Measurements from ENCODE around the gene ZPLD1.

Gene ZPLD1

DNA sequence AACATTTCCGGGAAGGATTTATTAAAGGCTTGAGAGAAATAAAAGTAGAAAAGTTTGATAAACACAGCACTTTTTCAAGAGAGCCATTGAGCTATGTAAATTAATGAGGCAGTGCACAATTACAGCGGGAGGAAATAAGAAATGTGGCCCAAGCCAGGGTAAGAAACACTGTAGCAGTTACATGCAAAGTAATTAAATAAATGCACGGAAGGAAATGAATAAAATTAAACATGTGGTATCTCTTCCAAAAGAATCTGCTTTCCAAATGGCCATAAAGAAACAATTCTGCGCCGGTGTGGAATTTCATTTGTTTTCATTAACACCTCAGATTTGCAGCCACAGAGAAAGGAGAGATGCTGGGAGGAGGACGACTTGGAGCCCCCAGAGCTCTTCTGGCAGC lies 35.3 kb downstream of the ZPLD1 start:
- no peak for DNase-seq (ENCODE audit: low spot score)

DNA sequence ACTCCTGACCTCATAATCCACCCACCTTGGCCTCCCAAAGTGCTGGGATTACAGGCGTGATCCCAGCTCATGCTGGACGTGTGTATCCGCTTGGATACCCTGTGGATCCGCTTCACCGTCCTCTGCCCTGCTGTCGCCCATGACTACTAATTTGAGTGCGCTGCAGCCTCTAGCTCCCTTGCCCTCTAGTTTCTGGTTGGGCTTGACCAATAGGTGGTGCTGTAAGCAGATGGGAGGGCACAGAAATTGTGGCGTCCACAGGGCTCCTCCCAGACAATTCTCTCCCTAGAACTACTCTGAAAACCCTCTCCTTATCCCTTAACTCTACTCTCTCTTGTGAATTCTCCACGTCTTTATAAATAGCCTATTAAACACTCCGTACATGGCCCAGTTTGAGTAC lies 36.2 kb downstream of the ZPLD1 start:
- DNase-seq (ENCODE audit: low spot score): no peak

DNA sequence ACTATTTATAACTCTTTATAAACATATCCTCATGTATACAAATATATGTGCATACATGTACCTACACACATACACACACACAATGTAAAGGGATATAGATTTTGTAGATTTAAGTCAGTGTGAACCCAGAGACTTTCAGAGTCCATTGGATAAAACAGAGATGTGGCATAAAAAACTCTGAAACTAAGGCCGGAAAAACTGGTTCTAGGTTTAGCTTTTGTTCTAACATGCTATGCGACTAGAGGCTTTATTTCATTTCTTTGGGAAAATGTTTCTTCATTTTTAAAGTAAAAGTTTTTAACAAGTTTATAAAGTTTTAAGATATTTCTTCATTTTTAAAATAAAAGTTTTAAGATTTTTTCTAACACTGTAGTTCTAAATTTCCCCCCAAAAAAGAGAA lies 36.7 kb downstream of the ZPLD1 start:
- DNase-seq (ENCODE audit: low spot score): no peak

DNA sequence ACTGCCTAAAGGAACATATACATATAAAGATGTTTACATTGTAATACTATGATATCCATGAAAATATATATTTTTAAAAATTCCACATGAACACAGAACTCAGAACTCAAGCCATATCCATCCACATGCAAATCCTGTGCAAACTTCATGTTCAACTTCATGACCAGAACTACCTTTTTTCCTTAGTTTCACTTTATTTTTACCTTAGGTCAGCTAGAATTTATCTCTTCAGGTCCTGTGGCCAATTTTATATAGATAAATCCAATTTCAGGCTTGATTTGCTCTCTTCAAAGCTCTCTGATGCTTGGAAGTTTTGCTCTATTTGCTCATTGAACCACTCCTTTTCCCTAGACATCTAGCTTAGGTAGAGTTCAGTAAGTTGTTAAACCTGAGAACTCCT lies 38.8 kb downstream of the ZPLD1 start:
- DNase-seq (ENCODE audit: low spot score): no peak

DNA sequence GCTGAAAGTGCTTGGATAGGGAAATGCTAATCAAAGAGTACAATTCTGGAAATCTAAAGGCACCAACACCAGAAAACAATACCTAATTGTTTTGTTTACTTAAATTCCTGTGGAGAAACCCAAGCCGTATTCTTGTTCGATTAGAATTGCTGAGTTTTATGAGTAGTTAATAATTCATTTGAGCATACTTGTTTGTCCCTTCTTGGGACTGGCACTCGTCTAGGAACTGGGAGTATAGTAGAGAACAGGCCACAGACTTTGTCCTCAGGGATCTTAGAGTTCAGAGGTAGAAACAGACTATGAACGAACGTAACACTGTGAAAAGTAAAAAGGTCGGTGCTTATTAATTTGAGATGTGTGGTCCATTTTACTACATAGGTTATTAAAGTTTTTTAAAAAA lies 39.4 kb downstream of the ZPLD1 start:
- DNase-seq (ENCODE audit: low spot score): no peak

DNA sequence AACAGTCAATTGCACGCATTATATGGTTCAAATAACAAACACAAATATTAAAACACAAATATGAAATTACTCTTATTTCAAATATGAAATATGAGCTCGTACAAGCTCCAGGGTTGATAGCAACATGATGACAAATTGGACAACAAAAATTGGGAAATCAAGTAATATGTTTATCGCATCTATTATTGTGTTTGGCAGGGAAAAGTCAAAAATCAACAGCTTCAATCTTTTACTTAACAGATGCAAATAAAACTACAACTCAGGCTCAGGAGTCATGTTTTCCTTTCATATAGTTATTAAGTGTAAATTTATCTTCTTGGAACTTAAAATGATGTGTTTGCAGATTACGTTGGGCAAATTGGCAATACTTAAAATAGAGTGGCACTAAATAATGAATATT lies 41.4 kb downstream of the ZPLD1 start:
- no peak for DNase-seq (ENCODE audit: low spot score)

DNA sequence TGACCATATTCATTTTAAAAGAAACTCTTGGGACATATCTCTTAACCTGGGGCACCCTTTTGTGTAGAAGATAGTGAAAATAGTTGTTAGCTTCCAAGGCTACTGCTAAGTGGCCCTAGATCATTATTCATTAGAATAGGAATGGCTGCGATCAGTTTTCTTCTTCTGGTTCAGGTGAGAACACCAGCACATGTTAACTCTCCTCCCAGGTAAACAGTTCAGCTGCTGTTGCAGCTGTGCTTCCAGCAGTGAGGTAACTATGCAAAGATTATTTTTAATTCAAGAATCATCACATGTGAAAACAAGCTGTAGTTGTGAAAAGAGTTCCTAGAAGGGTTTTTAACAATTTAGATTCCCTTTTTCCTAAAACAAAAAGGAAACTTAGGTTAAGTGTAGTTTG lies 43.3 kb downstream of the ZPLD1 start:
- DNase-seq (ENCODE audit: low spot score): no peak

DNA sequence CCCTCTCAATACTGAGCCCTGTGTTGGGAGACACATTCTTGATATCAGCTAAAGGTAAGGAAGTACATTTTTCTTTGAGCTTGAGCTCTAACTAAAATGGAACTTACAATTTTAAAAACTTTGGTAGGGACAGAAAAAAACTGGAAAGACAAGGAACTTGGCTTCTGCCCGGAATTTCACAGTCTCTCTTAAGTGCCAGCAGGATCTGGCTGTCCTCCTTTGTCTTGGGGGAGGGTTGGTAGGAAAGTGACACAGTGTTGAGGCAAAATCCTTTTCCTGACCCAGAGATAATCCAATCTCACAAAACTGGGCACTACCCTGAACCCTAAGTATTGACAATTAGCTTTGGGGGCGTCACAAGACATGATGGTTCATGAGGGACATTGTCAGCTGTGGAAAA lies 45.3 kb downstream of the ZPLD1 start:
- DNase-seq (ENCODE audit: low spot score): no peak

DNA sequence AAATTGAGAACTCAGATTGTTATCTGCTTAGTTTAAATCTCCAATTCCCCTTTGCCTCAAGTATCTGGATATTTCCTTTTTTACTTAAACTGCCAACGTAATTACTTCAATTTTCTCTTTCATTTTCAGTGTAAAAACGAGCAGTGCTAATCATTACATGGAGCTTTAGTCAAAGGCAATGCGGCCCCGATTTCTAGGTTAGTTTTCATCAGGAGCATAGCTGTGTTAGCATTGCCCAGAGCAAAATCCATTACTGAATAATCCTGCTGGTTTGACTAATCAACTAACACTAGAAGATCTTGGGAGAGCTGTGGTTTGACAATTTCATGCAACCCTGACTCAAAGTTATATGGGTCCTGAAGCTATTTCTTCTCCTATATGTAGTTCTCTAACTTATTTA lies 46.2 kb downstream of the ZPLD1 start:
- DNase-seq (ENCODE audit: low spot score): no peak

DNA sequence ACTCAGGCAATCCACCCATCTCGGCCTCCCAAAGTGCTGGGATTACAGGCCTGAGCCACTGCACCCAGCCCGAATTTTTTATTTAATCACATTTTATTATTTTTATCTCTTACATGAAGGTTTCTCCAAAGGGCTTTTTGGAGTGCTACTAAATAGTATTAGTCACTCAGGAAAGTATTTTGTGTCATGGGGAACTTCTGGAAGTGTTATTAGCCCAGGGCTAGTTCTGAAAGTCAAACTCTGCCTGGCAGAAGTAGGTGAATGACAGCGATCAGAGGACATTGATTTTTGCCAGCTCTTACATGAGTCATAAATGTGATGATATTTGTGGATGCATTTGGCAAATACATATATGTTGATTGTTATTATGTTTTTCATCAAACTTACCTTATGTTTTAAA lies 48.7 kb downstream of the ZPLD1 start:
- no peak for DNase-seq (ENCODE audit: low spot score)

DNA sequence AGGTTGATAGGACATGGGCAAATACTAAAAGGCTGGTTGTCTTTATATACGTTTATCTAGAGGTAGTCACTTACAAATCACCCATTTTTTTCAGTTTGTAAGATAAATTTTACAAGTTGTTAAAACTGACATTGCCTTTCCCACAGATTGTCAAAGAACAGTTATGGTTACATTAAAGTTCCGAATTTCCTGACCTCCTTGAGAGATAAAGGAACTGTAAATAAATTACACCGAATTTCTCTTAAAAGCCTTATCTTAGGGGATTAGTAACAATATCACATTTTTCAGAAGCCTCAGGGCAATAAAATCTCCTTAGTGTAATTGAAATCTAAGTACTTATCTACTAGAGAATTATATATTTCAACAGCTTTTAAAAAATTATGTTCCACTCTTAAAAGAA lies 49.5 kb downstream of the ZPLD1 start:
- no peak for DNase-seq (ENCODE audit: low spot score)

DNA sequence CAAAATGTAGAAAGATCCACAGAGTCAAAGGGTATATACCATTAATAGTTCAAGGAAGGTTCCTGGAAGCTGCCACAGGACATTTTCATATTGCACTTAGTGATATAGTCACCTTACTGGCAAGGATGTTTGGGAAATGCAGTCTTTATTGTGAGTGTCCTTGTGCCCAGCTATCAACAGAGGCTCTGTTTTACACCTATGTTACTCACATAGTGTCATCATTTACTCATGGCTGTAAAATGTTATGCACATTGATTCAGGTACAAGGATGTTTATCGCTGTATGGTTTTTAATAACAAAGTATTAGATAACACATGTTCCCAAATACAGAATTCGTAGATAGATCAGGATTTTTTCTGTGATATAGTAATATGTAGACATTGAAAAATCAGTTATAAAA lies 50.9 kb downstream of the ZPLD1 start:
- no peak for DNase-seq (ENCODE audit: low spot score)

DNA sequence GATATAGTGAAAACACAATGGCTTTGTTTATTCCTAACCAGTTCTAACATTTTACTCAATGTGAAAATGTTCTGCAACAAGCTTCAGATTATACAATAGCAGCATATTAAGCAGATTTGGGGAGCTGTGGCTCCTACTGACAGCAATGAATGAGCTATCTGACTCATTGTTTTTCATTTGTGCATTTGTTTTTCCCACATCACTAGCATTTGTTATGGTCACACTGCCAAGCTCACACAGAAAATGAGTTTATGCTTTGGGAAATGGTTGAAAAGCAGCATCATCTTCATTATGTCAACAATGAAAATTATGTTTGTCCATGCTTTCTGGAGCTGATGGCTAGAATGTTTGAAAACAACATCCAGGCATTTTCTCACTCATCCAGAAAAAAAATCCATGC lies 53.5 kb downstream of the ZPLD1 start:
- DNase-seq (ENCODE audit: low spot score): no peak

DNA sequence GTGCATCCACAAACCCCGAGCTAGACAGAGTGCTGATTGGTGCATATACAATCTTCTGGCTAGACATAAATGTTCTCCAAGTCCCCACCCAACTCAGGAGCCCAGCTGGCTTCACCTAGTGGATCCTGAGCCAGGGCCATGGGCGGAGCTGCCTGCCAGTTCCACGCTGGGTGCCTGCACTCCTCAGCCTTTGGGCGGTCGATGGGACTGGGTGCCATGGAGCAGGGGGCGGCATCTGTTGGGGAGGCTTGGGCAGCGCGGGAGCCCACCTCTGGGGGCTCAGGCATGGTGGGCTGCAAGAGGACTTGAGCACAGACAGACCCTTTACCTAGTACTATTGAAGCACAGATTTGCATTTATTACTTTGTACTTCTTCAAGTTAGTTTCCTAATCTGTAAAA lies 57.5 kb downstream of the ZPLD1 start:
- DNase-seq (ENCODE audit: low spot score): no peak

DNA sequence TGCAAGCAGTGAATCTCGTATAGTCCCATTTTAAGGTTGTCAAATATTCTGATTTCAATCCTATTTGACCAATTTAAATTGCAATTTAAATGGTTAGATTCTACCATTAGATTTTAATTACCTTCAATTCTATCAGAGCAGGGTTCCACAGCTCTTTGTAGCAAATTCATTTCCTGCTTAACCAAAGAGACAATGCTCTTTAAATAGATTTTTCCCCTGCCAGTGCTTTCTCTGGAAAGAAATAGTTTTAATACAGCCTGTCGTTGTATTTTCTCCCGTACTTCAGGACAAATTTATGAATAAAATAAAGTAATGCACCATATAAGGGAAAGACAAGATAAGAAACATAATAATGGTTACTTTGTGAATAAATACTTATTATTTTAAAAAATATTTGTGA lies 62.8 kb downstream of the ZPLD1 start:
- DNase-seq (ENCODE audit: low spot score): no peak

DNA sequence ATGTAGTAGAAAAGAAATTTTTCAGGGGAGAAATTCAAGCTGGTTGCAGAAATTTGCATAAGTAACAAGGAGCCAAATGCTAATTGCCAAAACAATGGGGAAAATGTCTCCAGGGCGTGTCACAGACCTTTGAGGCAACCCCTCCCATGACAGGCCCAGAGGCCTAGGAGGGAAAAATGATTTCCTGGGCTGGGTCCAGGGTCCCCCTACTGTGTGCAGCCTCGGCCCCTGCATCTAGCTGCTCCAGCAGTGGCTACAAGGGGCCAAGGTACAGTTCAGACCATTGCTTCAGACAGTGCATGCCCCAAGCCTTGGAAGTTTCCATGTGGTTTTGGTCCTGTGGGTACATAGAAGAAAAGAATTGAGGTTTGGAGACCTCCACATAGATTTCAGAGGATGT lies 70.7 kb downstream of the ZPLD1 start:
- DNase-seq (ENCODE audit: low spot score): no peak

DNA sequence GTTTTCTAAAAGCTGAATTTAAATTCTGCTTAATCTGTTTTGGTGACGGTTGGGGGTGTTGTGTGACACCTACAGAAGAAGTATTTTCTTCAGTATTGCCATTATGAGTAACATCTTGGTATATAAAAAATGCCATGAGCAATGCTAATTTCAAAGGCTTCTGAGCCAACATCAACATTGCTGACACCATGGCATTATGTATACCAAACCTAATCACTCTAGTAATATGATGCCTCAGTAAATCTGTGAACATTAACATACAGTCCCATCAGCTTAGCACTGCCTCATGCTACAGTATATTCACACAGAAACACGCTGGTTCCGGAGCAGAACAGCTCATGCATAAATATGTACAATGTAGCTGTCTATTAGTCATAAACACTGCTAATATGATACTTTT lies 75.8 kb downstream of the ZPLD1 start:
- no peak for DNase-seq (ENCODE audit: low spot score)

DNA sequence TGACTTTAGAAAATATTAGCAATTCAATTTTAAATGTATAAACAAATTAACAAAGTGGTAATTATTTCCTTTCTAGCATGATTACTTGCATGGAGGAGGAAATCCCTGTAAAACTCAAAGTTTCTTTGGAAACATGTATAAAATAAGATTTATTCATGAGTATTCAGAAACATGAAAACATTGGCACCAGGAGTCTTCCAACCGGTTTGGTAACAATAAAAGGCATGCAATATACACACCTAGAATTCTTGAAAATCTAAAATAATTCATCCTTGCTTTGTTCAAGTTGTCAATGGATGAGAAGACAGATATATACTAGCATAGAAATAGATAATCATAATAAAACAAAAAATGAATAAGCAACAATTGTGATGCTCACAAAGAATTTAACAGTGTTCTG lies 76.4 kb downstream of the ZPLD1 start:
- no peak for DNase-seq (ENCODE audit: low spot score)

DNA sequence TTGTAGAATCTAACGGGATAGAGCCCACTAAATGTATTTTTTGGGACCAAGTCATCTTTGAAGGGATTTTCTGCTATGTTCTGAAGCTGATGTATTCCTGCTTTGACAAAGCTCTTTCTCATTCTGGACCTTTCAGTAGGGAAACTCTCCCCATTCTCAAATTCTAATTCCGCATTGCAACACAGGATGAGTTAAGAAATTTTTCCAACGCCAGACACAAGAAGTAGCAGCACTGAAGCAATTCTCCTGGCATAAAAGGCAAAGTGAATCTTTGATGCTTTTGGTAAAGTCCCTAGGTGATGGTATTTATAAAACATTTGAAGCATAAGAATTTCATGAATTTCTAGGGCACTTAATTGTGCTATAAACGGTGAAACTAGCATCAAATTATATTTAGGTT lies 76.8 kb downstream of the ZPLD1 start:
- no peak for DNase-seq (ENCODE audit: low spot score)

DNA sequence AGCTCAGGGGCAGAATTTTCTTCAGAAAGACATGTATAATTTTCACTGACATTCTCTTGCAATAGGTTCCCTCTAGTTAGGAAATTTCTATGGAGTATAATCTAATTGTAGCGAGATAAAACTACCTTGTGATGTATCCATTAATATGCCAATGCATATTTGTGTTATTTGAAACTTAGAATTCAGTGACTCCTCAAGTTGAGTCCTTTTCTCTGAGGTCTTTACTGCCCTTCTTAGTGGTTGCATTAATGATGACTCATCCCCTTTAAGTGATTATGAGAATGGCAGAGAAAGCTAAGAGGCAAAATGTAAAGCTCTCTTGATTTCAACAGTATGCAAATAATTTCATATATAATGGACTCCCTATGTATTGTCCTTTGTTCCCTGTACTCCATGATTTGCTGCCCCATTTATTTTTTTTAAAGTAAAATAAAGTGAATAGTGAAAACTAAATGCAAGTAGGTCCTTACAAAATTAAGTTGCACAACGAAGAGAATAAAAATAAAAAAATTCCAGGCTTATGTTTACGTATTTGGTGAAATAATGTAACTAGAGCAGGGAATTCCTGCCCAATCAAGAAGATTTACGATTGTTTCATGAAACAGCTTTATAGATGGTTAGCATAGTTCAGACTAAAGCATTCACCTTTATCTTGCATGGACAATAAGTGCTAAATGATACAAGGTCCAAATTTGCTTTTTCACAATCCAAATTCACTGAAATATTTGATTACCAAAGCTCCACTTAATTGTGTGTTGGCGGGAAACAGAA lies 78.1 kb downstream of the ZPLD1 start:
- no peak for DNase-seq (ENCODE audit: low spot score)

DNA sequence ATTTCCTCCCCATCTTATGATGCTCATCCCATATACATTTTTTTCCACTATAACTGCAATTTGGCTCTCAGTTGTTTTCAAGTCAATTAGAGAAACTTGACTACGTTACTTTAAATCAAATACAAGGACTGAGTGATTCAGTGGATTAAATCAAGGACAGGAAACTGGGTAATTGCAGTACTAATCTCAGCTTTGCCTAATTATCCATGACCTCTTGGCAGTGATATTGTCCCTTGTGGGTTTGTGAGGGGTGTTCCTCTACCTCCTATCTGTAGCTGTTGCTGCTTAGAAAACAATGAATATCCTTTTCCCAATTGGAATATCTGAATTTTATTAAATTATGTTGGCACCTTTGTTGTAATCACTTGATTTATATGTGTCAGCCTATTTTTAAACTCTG lies 79.4 kb downstream of the ZPLD1 start:
- no peak for DNase-seq (ENCODE audit: low spot score)

DNA sequence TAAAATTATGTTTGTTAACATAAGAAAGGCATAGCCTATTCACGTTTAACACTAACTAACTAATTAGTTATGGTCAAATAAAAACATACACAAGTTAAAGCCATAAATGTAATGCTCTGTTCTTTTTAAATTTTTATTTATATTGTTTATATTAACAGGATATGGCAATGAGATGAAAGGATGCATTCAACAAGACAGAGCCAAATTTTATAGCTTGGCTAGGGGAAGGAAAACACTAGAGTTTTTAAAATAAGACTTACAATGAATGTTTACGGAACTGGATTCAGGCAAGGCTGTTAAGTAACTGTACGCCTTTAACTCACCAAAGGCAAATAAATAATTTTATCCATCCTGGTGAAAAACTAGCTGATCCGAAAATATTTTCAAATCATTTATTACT lies 86.4 kb downstream of the ZPLD1 start:
- DNase-seq (ENCODE audit: low spot score): no peak

DNA sequence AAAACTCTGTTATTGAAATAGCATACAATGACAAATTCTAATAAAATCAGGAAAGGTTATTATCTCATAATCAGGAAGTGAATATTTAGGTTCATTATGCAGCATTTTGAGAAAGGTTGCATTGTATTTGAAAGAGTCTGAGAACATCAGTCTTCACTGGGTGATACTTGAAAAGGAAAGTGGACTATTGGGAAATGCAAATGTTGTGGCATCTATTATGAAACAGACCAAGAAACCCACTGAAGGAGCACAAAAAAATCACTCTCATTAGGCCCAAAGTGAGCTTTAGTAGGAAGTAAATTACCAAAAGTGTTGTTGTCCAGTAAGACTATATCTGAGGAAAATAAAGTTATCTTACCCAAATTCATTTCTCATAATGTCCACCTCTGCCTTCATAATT lies 90.8 kb downstream of the ZPLD1 start:
- DNase-seq (ENCODE audit: low spot score): no peak

DNA sequence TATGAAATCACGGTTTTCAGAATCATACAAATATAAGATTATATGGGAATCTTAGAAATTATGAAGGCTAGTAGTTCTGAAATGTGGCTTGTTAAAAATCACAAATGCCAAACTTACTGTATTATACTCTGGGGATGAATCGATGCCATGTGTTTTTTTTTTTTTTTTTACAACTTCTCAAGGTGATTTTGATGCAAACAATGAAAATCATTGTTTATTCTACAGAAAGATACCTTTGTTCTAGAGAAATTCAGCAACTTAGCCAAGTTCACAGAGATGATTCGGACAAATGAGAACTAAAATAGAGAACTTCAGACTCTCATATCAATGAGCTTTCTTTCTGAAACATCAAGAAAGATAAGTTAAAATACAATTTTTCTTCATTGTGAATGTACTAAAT lies 92.0 kb downstream of the ZPLD1 start:
- no peak for DNase-seq (ENCODE audit: low spot score)

DNA sequence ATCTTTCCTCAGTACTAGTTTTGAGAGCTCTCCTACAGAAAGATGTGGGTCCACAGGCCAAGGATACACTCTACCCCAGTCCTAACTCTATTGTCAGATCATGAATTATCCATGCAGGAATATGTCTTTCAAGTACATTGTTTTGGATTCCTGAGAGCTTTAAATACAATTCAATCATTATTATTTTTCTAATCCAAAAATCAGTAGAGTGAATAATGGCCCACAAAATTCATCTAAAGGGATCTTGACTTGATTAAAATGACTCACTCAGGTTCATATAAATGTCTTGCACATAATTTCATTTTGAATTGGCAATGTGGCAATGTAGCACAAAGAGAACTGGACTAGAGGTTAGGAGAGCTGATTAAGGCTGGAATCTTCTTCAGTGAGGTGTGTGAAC lies 93.9 kb downstream of the ZPLD1 start:
- DNase-seq (ENCODE audit: low spot score): no peak
